Trophoblast cell (in vitro differentiated cells and primary cell): ENCODE results near the gene AACS.

Experiments used
- DNase-seq, 2 donors: peaks; one replicate each; pipeline ENCODE4 v3.0.0-alpha.2; 2016
- H2AFZ ChIP-seq: 2 replicates; pipeline ENCODE4 v1.6.1; 2013; ENCODE audit warnings: low read length, moderate library complexity, mild to moderate bottlenecking; ENCODE audit not compliant: insufficient read depth, poor library complexity
- H2AK5ac ChIP-seq: 2 replicates; pipeline ENCODE4 v1.6.1; 2013; ENCODE audit warnings: mild to moderate bottlenecking, low read length
- H2BK120ac ChIP-seq: 2 replicates; pipeline ENCODE4 v1.6.1; 2013; ENCODE audit warnings: low read length, mild to moderate bottlenecking, moderate library complexity; ENCODE audit not compliant: insufficient read depth, poor library complexity
- H2BK12ac ChIP-seq: 2 replicates; pipeline ENCODE4 v1.6.1; 2013; ENCODE audit warnings: mild to moderate bottlenecking, low read length, moderate library complexity
- H2BK5ac ChIP-seq: 2 replicates; pipeline ENCODE4 v1.6.1; 2013; ENCODE audit warnings: low read length, low read depth, moderate library complexity, mild to moderate bottlenecking; ENCODE audit not compliant: poor library complexity
- H3K14ac ChIP-seq: 2 replicates; pipeline ENCODE4 v1.6.1; 2013; ENCODE audit warnings: mild to moderate bottlenecking, low read length
- H3K18ac ChIP-seq: 2 replicates; pipeline ENCODE4 v1.6.1; 2013; ENCODE audit warnings: mild to moderate bottlenecking, low read length
- H3K23ac ChIP-seq: 2 replicates; pipeline ENCODE4 v1.6.1; 2013; ENCODE audit warnings: low read length
- H3K27ac ChIP-seq: 2 replicates; pipeline ENCODE4 v1.5.1; 2013; ENCODE audit warnings: low read depth, mild to moderate bottlenecking, inconsistent platforms, low read length, moderate library complexity
- H3K27me3 ChIP-seq: 2 replicates; pipeline ENCODE4 v1.6.1; 2013; ENCODE audit warnings: inconsistent platforms, mild to moderate bottlenecking, low read length, moderate library complexity; ENCODE audit not compliant: insufficient read depth
- H3K36me3 ChIP-seq, 2 experiments: 1 replicate in 1 of 2; 2 replicates in 1 of 2; pipeline ENCODE4 v1.6.1; 2013; ENCODE audit warnings: low read length in 2 of 2, mild to moderate bottlenecking in 2 of 2, moderate library complexity in 1 of 2; ENCODE audit not compliant: insufficient read depth in 2 of 2, control insufficient read depth in 1 of 2
- H3K4ac ChIP-seq: 2 replicates; pipeline ENCODE4 v1.6.1; 2013; ENCODE audit warnings: low read depth, mild to moderate bottlenecking, low read length, moderate library complexity
- H3K4me1 ChIP-seq, 2 experiments: 1 replicate in 1 of 2; 2 replicates in 1 of 2; pipeline ENCODE4 v1.6.1; 2013; ENCODE audit warnings: low read length in 2 of 2, mild to moderate bottlenecking in 2 of 2, moderate library complexity in 1 of 2; ENCODE audit not compliant: insufficient read depth in 2 of 2, control insufficient read depth in 1 of 2
- H3K4me2 ChIP-seq: 2 replicates; pipeline ENCODE4 v1.6.1; 2013; ENCODE audit warnings: inconsistent platforms, mild to moderate bottlenecking, low read length, moderate library complexity
- H3K4me3 ChIP-seq: 2 replicates; pipeline ENCODE4 v1.5.1; 2013; ENCODE audit warnings: mild to moderate bottlenecking, low read depth, low read length, inconsistent platforms
- H3K79me1 ChIP-seq: one replicate; pipeline ENCODE4 v1.6.1; 2013; ENCODE audit warnings: low read length
- H3K79me2 ChIP-seq: 2 replicates; pipeline ENCODE4 v1.6.1; 2013; ENCODE audit warnings: low read length, mild to moderate bottlenecking; ENCODE audit not compliant: control insufficient read depth, insufficient read depth, poor library complexity
- H3K9ac ChIP-seq: 2 replicates; pipeline ENCODE4 v1.6.1; 2013; ENCODE audit warnings: mild to moderate bottlenecking, low read length
- H3K9me3 ChIP-seq: 2 replicates; pipeline ENCODE4 v1.6.1; 2013; ENCODE audit warnings: low read depth, mild to moderate bottlenecking, control low read depth, inconsistent platforms, low read length; ENCODE audit not compliant: insufficient read depth
- H4K12ac ChIP-seq: 2 replicates; pipeline ENCODE4 v1.6.1; 2013; ENCODE audit warnings: low read depth, mild to moderate bottlenecking, low read length, moderate library complexity
- H4K8ac ChIP-seq: 2 replicates; pipeline ENCODE4 v1.6.1; 2013; ENCODE audit warnings: low read depth, mild to moderate bottlenecking, low read length, moderate library complexity
- H4K91ac ChIP-seq: one replicate; pipeline ENCODE4 v1.6.1; 2013; ENCODE audit warnings: low read depth, mild to moderate bottlenecking, low read length, moderate library complexity
- WGBS: extraction: QIAGEN DNeasy Blood & Tissue Kit; methylation state at CpG from one replicate; pipeline ENCODE4 v1.1.7; 2013; ENCODE audit warnings: missing lambda C conversion rate; ENCODE audit not compliant: insufficient read length, insufficient coverage; ENCODE audit errors: extremely low coverage; 5-methylcytosine and 5-hydroxymethylcytosine counted together

The AACS gene

GRCh38 chr12:125021096-125021495 is 44.1 kb upstream of the AACS start:
- Histone ChIP-seq H3K4me3 (no peak overlapping the region), H4K8ac (no peak overlapping the region), H4K91ac (no peak overlapping the region), H3K18ac (no peak overlapping the region), H3K27me3 (no peaks in the 10 kb centered on the region), H3K79me1 (no peaks in the 10 kb centered on the region), H2AK5ac (no peak overlapping the region), H3K4me1 (no peaks in the 10 kb centered on the region), H3K23ac (no peak overlapping the region), H3K36me3 (peaks cover 8 to 9% of the 10 kb centered on the region in 2 experiments), H2AFZ (no peak overlapping the region), H3K79me2 (no peaks in the 10 kb centered on the region), H4K12ac (no peak overlapping the region), H2BK12ac (no peak overlapping the region), H2BK120ac (no peak overlapping the region), H3K14ac (no peak overlapping the region), H3K4me2 (no peak overlapping the region), H3K4ac (no peak overlapping the region), H3K9me3 (peaks cover 3% of the 10 kb centered on the region), H3K27ac (no peak overlapping the region), H3K9ac (no peak overlapping the region), H2BK5ac (no peak overlapping the region)
- no peak for DNase-seq
- no CpG with 5 or more reads among the region's 9 CpGs for WGBS

- H2BK5ac ChIP-seq: no peak overlapping the region
- H4K12ac ChIP-seq: no peak overlapping the region
- no peak overlapping the region for H3K14ac ChIP-seq
- no peak for DNase-seq
- H3K4me3 ChIP-seq: no peak overlapping the region
- no peak overlapping the region for H3K4ac ChIP-seq
- H4K8ac ChIP-seq: no peak overlapping the region
- H3K23ac ChIP-seq: no peak overlapping the region
- H2BK120ac ChIP-seq: no peak overlapping the region
- H3K18ac ChIP-seq: no peak overlapping the region
- no peaks in the 10 kb centered on the region for H3K79me1 ChIP-seq
- H2AFZ ChIP-seq: no peak overlapping the region
- H3K4me1 ChIP-seq: no peaks in the 10 kb centered on the region
- H3K36me3 ChIP-seq: peaks cover 8 to 9% of the 10 kb centered on the region in 2 experiments
- no peak overlapping the region for H3K27ac ChIP-seq
- H3K27me3 ChIP-seq: no peaks in the 10 kb centered on the region
- WGBS: no CpG with 5 or more reads among the region's 5 CpGs
- H2BK12ac ChIP-seq: no peak overlapping the region
- no peak overlapping the region for H2AK5ac ChIP-seq
- no peaks in the 10 kb centered on the region for H3K79me2 ChIP-seq
- H3K4me2 ChIP-seq: no peak overlapping the region
- no peak overlapping the region for H3K9ac ChIP-seq
- peaks cover 3% of the 10 kb centered on the region for H3K9me3 ChIP-seq
- H4K91ac ChIP-seq: no peak overlapping the region
Observed at GRCh38 chr12:125021771-125022170, 43.5 kb upstream of the AACS start.

DNA sequence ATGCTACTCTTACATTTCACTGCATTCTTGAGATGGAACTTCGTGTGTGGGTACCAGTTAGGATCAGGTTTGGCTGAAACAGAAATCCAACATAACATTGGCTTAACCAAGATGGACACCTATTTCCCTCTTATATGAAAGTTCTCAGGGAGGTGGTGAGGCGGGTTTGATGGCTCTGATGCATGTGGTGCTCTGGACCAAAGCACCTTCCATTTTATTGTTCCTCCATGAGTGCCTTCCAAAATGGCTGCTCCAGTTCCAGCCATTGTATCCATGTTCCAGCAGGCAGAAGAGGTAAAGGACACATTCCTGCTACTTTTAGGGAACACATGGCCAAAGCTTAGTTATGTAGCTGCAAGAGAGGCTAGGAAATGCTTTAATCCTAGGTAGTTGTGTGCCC is 42.2 kb upstream of the AACS start:
- Histone ChIP-seq H2AK5ac (no peak overlapping the region), H3K36me3 (peaks cover 4 to 9% of the 10 kb centered on the region in 2 experiments), H2AFZ (no peak overlapping the region), H3K9ac (no peak overlapping the region), H3K27ac (no peak overlapping the region), H4K12ac (no peak overlapping the region), H3K4ac (no peak overlapping the region), H3K14ac (no peak overlapping the region), H3K4me3 (no peak overlapping the region), H3K4me2 (no peak overlapping the region), H3K18ac (no peak overlapping the region), H3K9me3 (peaks cover 3% of the 10 kb centered on the region), H4K91ac (no peak overlapping the region), H3K23ac (no peak overlapping the region), H3K27me3 (no peaks in the 10 kb centered on the region), H3K4me1 (no peaks in the 10 kb centered on the region), H3K79me2 (no peaks in the 10 kb centered on the region), H2BK12ac (no peak overlapping the region), H3K79me1 (no peaks in the 10 kb centered on the region), H4K8ac (no peak overlapping the region), H2BK5ac (no peak overlapping the region), H2BK120ac (no peak overlapping the region)
- no CpG with 5 or more reads among the region's 2 CpGs for WGBS
- DNase-seq: no peak

- Histone ChIP-seq H3K23ac (no peak overlapping the region), H2BK12ac (no peak overlapping the region), H3K14ac (no peak overlapping the region), H4K12ac (no peak overlapping the region), H3K4me2 (no peak overlapping the region), H3K79me1 (no peaks in the 10 kb centered on the region), H3K4ac (no peak overlapping the region), H3K27me3 (no peaks in the 10 kb centered on the region), H3K4me1 (no peaks in the 10 kb centered on the region), H2BK120ac (no peak overlapping the region), H4K8ac (no peak overlapping the region), H3K4me3 (no peak overlapping the region), H4K91ac (no peak overlapping the region), H2AFZ (no peak overlapping the region), H2AK5ac (no peak overlapping the region), H3K27ac (no peak overlapping the region), H3K79me2 (no peaks in the 10 kb centered on the region), H2BK5ac (no peak overlapping the region), H3K18ac (no peak overlapping the region), H3K9me3 (peaks cover 3% of the 10 kb centered on the region), H3K9ac (peak overlapping the region; percentile 26), H3K36me3 (peaks cover 4 to 7% of the 10 kb centered on the region in 2 experiments)
- no peak for DNase-seq
- no CpG with 5 or more reads among the region's 43 CpGs for WGBS
Observed at GRCh38 chr12:125024949-125025563, 40.2 kb upstream of the AACS start.
